ENCODE measurements around the gene FAR1. TPM values are rescaled to one million over a fixed set of nuclear protein-coding genes. Genes with fewer than 3 reads are reported as not detected.
A peak's percentile ranks its signal among the peaks of the same experiment; 100 is the strongest.

The FAR1 gene
- total RNA-seq, 2 experiments from 2014 or later, result 34.8 to 36.4 TPM

- DNase-seq (no peak), ATAC-seq (no peak)
- no peak overlapping the region for H3K4me3 Mint-ChIP-seq
- ChIA-PET CTCF (no interaction called here), POLR2A (no interaction called here)
- H3K9me3 Mint-ChIP-seq (ENCODE audit: low read depth), result no peaks in the 10 kb centered on the region
- H3K27ac Mint-ChIP-seq, result no peak overlapping the region
- no peaks in the 10 kb centered on the region for H3K4me1 Mint-ChIP-seq
- no peaks in the 10 kb centered on the region for H3K36me3 Mint-ChIP-seq (ENCODE audit: low read depth)
- intact Hi-C loops (cut with DNase I, micrococcal nuclease), result no loop called here
- peaks cover 1% of the 10 kb centered on the region for H3K27me3 Mint-ChIP-seq
Observed at GRCh38 chr11:13765886-13766285, 97.4 kb downstream of the FAR1 start.

GRCh38 chr11:13767471-13767870 is 99.0 kb downstream of the FAR1 start:
- H3K27me3 Mint-ChIP-seq, result peaks cover 3% of the 10 kb centered on the region
- ChIA-PET POLR2A (no interaction called here), CTCF (interaction anchor here (0.6 kb wide), 1 partner anchor 21 kb away, joined by 3 read pairs; no protein-coding TSS in a partner anchor)
- ATAC-seq, result no peak
- H3K36me3 Mint-ChIP-seq (ENCODE audit: low read depth), result no peaks in the 10 kb centered on the region
- no peak for DNase-seq
- H3K4me1 Mint-ChIP-seq, result no peaks in the 10 kb centered on the region
- intact Hi-C loops (cut with DNase I, micrococcal nuclease), result no loop called here
- no peak overlapping the region for H3K4me3 Mint-ChIP-seq
- H3K27ac Mint-ChIP-seq, result no peak overlapping the region
- H3K9me3 Mint-ChIP-seq (ENCODE audit: low read depth), result no peaks in the 10 kb centered on the region

- no peak overlapping the region for H3K27ac Mint-ChIP-seq
- intact Hi-C loops (cut with DNase I, micrococcal nuclease), result no loop called here
- peaks cover 3% of the 10 kb centered on the region for H3K27me3 Mint-ChIP-seq
- H3K9me3 Mint-ChIP-seq (ENCODE audit: low read depth), result no peaks in the 10 kb centered on the region
- ATAC-seq (no peak), DNase-seq (no peak)
- H3K4me1 Mint-ChIP-seq, result no peaks in the 10 kb centered on the region
- H3K4me3 Mint-ChIP-seq, result no peak overlapping the region
- POLR2A ChIA-PET, result no interaction called here
- CTCF ChIA-PET, result interaction anchor here (1.0 to 1.7 kb wide), 5 partner anchors 9 to 481 kb away, joined by 3 to 7 read pairs (median 4); no protein-coding TSS in a partner anchor
- H3K36me3 Mint-ChIP-seq (ENCODE audit: low read depth), result no peaks in the 10 kb centered on the region
Observed at GRCh38 chr11:13769188-13769587, 100.7 kb downstream of the FAR1 start.

GRCh38 chr11:13771151-13771550 is 102.7 kb downstream of the FAR1 start:
- H3K36me3 Mint-ChIP-seq (ENCODE audit: low read depth), result no peaks in the 10 kb centered on the region
- POLR2A ChIA-PET, result no interaction called here
- no peak overlapping the region for H3K4me3 Mint-ChIP-seq
- ATAC-seq, result no peak
- no peaks in the 10 kb centered on the region for H3K4me1 Mint-ChIP-seq
- H3K27ac Mint-ChIP-seq, result no peak overlapping the region
- CTCF ChIA-PET, result interaction anchor here (0.7 to 2.4 kb wide), 5 partner anchors 8 to 380 kb away, joined by 3 to 10 read pairs (median 7); no protein-coding TSS in a partner anchor
- no peaks in the 10 kb centered on the region for H3K9me3 Mint-ChIP-seq (ENCODE audit: low read depth)
- H3K27me3 Mint-ChIP-seq, result peaks cover 3% of the 10 kb centered on the region
- no peak for DNase-seq
- intact Hi-C loops (cut with DNase I, micrococcal nuclease), result no loop called here

GRCh38 chr11:13772223-13773046 is 104.0 kb downstream of the FAR1 start:
- CTCF ChIA-PET, result interaction anchor here (0.6 to 2.4 kb wide), 29 partner anchors 9 to 627 kb away, joined by 3 to 25 read pairs (median 4); no protein-coding TSS in a partner anchor
- ATAC-seq, result peak; percentile 74
- intact Hi-C loops (cut with DNase I, micrococcal nuclease), result loop anchor here (1.0 to 2.0 kb wide), 4 partner anchors 184 to 682 kb away; no protein-coding TSS in a partner anchor

GRCh38 chr11:13775471-13775870 is 107.0 kb downstream of the FAR1 start:
- DNase-seq, result no peak
- ATAC-seq, result no peak
- intact Hi-C loops (cut with DNase I, micrococcal nuclease), result no loop called here
- no peak overlapping the region for H3K4me3 Mint-ChIP-seq
- H3K27me3 Mint-ChIP-seq, result peaks cover 3% of the 10 kb centered on the region
- POLR2A ChIA-PET, result no interaction called here
- H3K9me3 Mint-ChIP-seq (ENCODE audit: low read depth), result no peaks in the 10 kb centered on the region
- H3K4me1 Mint-ChIP-seq, result no peaks in the 10 kb centered on the region
- H3K27ac Mint-ChIP-seq, result no peak overlapping the region
- CTCF ChIA-PET, result interaction anchor here (0.7 to 1.5 kb wide), 4 partner anchors 11 to 474 kb away, joined by 3 to 4 read pairs (median 4); no protein-coding TSS in a partner anchor
- H3K36me3 Mint-ChIP-seq (ENCODE audit: low read depth), result no peaks in the 10 kb centered on the region

More at GRCh38 chr11:13772223-13773046, 104.0 kb downstream of the FAR1 start:
- Mint-ChIP-seq H3K4me3 (no peak overlapping the region), H3K36me3 (ENCODE audit: low read depth) (no peaks in the 10 kb centered on the region), H3K4me1 (no peaks in the 10 kb centered on the region), H3K27ac (no peak overlapping the region), H3K27me3 (peaks cover 3% of the 10 kb centered on the region), H3K9me3 (ENCODE audit: low read depth) (no peaks in the 10 kb centered on the region)
- POLR2A ChIA-PET, result no interaction called here
- DNase-seq, result no peak

- no peaks in the 10 kb centered on the region for H3K27me3 Mint-ChIP-seq
- H3K4me1 Mint-ChIP-seq, result no peaks in the 10 kb centered on the region
- no peaks in the 10 kb centered on the region for H3K36me3 Mint-ChIP-seq (ENCODE audit: low read depth)
- intact Hi-C loops (cut with DNase I, micrococcal nuclease), result loop anchor here in 1 of 2 experiments (1.0 kb wide), 1 partner anchor 473 kb away; no protein-coding TSS in a partner anchor
- H3K4me3 Mint-ChIP-seq, result no peak overlapping the region
- POLR2A ChIA-PET, result no interaction called here
- H3K27ac Mint-ChIP-seq, result no peak overlapping the region
- DNase-seq (peak; percentile 46), ATAC-seq (peak; percentile 58)
- no peaks in the 10 kb centered on the region for H3K9me3 Mint-ChIP-seq (ENCODE audit: low read depth)
- CTCF ChIA-PET, result interaction anchor here (0.6 to 1.5 kb wide), 6 partner anchors 10 to 373 kb away, joined by 3 to 5 read pairs (median 4); no protein-coding TSS in a partner anchor
Observed at GRCh38 chr11:13776134-13776815, 107.8 kb downstream of the FAR1 start.

- Mint-ChIP-seq H3K36me3 (ENCODE audit: low read depth) (no peaks in the 10 kb centered on the region), H3K4me3 (no peak overlapping the region), H3K27me3 (no peaks in the 10 kb centered on the region), H3K4me1 (no peaks in the 10 kb centered on the region), H3K27ac (no peak overlapping the region), H3K9me3 (ENCODE audit: low read depth) (no peaks in the 10 kb centered on the region)
- ChIA-PET POLR2A (no interaction called here), CTCF (no interaction called here)
- ATAC-seq (no peak), DNase-seq (no peak)
- intact Hi-C loops (cut with DNase I, micrococcal nuclease), result no loop called here
Observed at GRCh38 chr11:13777341-13777985, 109.0 kb downstream of the FAR1 start.

- Mint-ChIP-seq H3K27ac (no peak overlapping the region), H3K27me3 (no peaks in the 10 kb centered on the region), H3K9me3 (ENCODE audit: low read depth) (no peaks in the 10 kb centered on the region), H3K4me3 (no peak overlapping the region), H3K36me3 (ENCODE audit: low read depth) (no peaks in the 10 kb centered on the region), H3K4me1 (no peaks in the 10 kb centered on the region)
- ChIA-PET CTCF (no interaction called here), POLR2A (no interaction called here)
- ATAC-seq, result no peak
- DNase-seq, result no peak
- intact Hi-C loops (cut with DNase I, micrococcal nuclease), result no loop called here
Observed at GRCh38 chr11:13778345-13778744, 109.9 kb downstream of the FAR1 start.

- peak; percentile 19 for ATAC-seq
- Mint-ChIP-seq H3K9me3 (ENCODE audit: low read depth) (no peaks in the 10 kb centered on the region), H3K27me3 (no peaks in the 10 kb centered on the region), H3K36me3 (ENCODE audit: low read depth) (no peaks in the 10 kb centered on the region), H3K4me1 (no peaks in the 10 kb centered on the region), H3K4me3 (no peak overlapping the region), H3K27ac (no peak overlapping the region)
- intact Hi-C loops (cut with DNase I, micrococcal nuclease), result no loop called here
- CTCF ChIA-PET, result no interaction called here
- POLR2A ChIA-PET, result no interaction called here
- no peak for DNase-seq
Observed at GRCh38 chr11:13781153-13781552, 112.7 kb downstream of the FAR1 start.

Data from activated CD4-positive, alpha-beta T cell treated with anti-CD3 and anti-CD28 coated beads for 36 hours (primary cell).